GM19099 (cell line): ENCODE results near the gene CASP8AP2.

ENCODE experiments used
- POLR2A ChIP-seq: IDR thresholded peaks from 3 replicates; pipeline ENCODE4 v1.6.1; 2011; ENCODE audit warnings: low read depth; ENCODE audit not compliant: insufficient read length; ENCODE audit errors: extremely low read depth

CASP8AP2 gene

DNA sequence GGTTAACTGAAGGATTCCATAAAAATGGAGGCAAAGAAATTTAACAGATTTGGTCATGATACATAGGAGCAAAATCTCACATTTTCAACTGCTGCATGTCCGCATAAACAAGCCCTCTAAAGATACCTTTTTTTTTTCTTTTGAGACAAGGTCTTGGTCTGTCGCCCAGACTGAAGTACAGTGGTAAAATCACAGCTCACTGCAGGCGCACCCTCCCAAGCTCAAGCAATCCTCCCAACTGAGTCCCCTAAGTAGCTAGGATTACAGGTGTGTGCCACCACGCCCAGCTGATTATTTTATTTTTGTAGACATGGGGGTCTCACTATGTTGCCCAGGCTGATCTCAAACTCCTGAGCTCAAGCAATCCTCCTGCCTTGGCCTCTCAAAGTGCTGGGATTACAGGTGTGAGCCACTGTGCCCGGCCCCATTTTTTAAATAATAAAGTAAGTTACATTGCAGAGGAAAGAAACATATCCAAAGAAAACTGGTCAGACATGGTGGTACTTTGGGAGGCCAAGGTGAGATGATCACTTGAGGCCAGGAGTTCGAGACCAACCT is 23.8 kb upstream of the CASP8AP2 start:
- TF ChIP-seq POLR2A, result no peak

DNA sequence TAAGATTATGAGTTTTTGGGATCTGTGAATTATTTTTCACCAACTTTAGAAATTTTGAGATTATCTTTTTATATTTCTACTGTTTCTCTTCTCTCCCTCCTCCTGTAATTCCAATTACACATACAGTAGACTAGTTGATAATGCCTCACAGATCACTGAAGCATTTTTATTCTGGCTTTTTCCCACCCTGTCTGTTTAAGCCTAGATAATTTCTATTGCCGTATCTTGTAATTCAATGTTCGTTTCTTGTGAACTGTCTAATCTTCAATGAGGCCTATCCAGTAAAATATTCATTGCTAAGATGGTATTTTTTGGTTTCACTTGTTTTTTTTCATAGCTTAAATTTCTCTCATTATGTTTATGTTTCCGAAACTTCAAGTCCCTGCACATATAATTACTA is 22.1 kb upstream of the CASP8AP2 start:
- no peak for TF ChIP-seq POLR2A

DNA sequence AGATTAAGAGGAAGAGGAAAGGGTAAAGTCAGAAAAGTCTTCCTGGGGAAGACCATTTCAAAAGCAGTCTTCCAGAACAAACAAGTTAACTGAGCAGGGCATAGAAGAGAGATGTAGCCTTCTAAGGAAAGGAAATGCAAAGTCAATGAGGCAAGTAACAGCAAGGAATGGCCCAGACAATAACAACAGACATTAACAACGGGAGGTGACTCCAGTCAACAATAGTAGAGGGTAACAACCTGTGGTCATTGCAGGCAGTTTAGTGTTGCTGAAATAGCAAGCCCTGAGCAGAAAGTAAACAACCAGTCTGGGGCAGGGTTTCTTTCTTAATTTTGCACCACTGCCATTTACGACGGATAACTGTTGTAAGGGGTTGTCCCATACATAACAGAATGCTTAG is 12.2 kb upstream of the CASP8AP2 start:
- TF ChIP-seq POLR2A, result no peak

- TF ChIP-seq POLR2A, result no peak
Observed at GRCh38 chr6:89818977-89819335, 10.7 kb upstream of the CASP8AP2 start.

DNA sequence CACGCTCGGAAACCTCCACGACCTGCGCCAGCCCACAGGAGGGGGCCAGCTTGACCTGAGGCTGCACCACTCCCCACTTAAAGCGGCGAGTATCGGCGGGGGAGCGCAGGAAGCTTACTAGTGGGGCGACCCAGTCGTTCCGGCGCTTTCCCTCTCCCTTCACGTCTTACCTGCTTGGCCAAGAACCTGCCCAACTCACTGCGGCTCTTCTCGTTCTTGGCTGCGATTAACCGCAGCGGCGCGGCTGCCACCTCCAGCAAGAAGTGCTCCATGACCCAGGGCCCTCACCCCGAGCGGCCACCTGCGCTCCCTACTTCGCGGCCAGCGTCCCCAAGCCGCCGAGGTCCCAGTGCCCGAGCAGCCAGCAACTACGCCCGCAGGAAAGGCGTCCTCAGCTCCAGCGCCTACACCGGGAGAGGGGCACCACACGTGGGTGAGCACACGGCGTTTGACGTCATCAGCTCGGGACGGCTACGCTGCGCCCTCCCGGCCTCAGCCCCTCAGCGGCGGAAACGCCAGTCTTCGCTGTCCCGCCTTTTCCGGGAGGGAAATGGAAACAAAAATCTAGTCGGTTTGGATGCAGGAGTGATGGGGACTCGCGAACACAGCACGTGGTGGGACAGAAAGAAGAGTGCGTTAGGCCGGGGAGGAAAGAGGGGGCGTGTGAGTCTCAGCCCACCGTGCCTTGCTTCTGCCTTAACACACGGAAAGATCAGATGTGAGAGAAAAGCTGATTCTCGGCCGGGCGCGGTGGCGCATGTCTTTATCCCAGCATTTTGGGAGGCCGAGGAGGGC is 10.1 kb upstream of the CASP8AP2 start, which contains the start of gene MDN1:
MDN1 (minus strand) TSS at position 459 of the 795 bp plus-strand sequence; CDS start at position 272, 187 bp downstream.
- TF ChIP-seq POLR2A, result peak; percentile 73

GRCh38 chr6:89826029-89826528 is 3.6 kb upstream of the CASP8AP2 start:
- TF ChIP-seq POLR2A, result no peak

- TF ChIP-seq POLR2A, result no peak
Observed at GRCh38 chr6:89828988-89829471, 650 bp upstream of the CASP8AP2 start.

DNA sequence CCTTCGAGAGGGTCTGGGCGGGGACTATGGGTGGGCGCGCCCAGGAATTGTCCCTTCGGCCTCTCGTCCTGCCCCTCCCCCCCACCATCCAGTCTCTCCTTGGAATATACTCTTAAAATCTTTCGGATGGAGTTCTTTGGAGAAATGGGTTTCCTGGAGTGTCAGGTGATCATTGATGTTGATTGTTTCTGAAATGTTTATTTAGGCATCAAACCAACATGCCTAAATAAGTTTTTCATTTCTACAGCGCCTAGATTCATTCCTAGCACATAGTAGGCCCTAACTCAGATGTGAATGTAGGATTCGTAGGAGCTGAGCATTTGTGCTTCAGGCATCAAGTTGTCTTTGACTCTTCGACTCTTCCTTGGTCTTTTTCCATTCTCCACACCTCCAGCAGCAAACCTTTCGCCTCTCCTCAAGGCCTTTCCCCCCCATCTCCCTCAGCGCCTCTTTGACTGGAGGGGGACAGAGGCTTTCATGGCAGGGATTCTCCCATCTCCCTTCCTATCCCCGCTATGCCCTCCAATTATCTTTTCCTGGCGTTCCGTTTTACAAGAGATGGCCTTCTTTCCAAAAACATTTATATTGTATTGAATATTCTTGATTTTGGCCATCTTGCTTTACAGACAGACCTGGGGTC is 610 bp downstream of the CASP8AP2 start:
- no peak for TF ChIP-seq POLR2A

DNA sequence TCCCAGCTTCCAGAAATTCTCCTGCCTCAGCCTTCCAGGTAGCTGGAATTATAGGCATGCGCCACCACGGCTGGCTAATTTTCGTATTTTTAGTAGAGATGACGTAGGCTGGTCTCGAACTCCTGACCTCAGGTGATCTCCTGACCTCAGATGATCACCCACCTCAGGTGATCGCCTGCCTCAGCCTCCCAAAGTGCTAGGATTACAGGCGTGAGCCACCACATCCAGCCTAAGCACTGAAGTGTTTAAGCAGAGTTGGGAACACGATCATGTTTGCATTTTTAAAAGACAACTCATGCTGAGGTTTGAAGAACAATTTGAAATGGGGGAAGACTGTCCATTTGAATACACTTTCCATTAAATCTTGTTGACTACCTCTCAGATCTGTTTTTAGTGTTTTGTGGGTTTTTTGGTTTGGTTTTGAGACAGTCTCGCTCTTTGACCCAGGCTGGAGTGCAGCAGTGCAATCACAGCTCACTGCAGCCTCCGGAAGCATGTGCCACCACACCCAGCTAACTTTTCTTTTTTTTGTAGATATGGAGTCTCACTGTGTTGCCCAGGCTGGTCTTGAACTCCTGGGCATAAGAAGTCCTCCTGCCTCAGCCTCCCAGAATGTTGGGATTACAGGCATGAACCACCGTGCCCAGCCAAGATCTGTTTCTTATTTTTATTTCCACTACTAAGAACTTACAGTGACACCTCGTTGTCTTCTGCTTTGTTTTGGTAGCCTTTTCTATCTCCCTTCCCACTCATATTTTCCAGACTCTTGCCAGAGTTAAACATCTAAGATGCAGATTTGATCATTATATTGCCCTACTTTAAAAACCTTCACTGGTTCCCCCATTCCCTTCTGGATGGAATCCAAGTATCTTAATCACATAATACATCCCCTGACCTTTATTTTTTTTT is 5.5 kb downstream of the CASP8AP2 start:
- no peak for TF ChIP-seq POLR2A

DNA sequence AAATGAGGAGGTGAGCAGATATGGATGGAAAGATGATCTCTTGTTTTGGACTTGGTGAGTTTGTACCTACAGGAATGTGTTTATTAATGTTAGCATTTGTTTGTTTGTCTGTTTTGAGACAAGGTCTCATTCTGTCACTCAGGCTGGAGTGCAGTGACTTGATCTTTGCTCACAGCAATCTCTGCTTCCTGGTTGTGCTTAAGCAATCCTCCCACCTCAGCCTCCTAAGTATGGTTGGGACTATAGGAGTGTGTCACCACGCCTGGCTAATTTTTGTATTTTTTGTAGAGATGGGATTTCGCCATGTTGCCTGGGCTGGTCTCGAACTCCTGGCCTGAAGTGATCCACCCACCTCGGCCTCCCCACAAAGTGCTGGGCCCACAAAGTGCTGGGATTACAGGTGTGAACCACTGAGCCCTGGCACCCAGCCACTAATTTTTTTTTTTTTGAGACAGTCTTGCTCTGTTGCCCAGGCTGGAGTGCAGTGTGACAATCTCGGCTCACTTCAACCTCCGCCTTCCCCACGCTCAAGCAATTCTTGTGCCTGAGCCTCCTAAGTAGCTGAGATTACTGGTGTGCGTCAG is 7.1 kb downstream of the CASP8AP2 start:
- no peak for TF ChIP-seq POLR2A

- no peak for TF ChIP-seq POLR2A
Observed at GRCh38 chr6:89840538-89840937, 10.9 kb downstream of the CASP8AP2 start.

DNA sequence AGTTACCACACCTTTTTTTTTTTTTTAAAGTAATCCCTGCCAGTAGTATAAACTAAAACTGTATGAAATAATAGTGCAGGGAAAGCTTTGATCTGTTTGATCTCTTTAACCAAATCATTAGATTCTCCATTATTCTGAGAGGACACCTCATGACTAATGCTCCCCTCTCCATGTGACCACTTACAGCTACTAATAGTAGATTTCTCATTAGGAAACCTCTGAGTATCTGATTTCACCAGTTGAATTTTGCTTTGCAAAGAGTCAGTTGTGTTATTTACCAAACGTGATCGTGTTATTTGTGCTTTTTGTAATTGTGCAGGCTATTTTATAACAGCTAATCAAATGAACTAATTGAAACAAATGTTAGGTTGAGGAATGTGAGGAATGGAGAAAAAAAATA is 12.5 kb downstream of the CASP8AP2 start:
- TF ChIP-seq POLR2A, result no peak

DNA sequence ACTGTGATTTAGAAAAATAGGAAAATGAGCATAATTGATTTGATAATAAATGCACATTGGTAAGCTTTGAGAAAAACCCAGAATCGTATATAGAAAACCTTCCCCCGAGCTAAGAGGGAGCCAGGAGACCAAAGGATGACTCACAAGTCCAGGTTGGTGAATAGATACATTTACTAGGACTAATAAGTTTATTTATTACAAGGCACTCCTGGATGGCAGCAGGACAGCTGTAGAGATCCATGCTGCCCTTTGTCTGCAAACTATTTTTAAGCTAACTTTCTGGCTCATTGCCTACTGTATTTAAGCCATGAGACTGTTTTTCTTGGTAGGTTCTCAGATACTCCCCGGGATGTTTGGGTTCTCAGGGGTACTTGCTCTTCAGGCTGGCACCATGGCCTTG is 13.4 kb downstream of the CASP8AP2 start:
- no peak for TF ChIP-seq POLR2A

DNA sequence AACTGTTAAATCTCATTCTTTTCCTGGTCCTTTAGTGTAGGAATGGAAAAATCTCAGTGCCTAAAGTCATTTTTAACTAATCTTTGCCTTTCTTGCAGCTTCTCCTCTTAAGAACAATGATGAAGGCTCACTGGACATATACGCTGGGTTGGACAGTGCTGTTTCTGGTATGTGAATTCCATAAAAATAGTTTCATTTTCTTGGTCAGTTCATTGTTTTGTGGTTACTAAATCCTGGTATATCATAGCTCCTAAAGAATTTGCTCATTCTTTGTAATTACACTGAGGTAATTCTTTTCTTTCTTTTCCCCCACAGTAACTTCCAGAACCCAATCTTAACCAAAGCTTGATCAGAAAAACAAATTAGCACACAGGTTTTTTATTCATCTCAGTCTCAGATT is 23.4 kb downstream of the CASP8AP2 start:
- TF ChIP-seq POLR2A, result no peak
